Activated T-cell treated with anti-CD3 and anti-CD28 coated beads, Interleukin-2, amount 50 U/mL, for 4 hours (primary cell): ENCODE results near the gene CDC40. TPM values are rescaled to one million over a fixed set of nuclear protein-coding genes. Genes with fewer than 3 reads are reported as not detected.

Experiments
- ATAC-seq, 2 donors: fragments of 200-7000 bp; cut with Tn5 transposase; one replicate each; pipeline ENCODE4 v1.10.0; 2021
- DNase-seq: peaks from one replicate; pipeline ENCODE4 v3.0.0-alpha.2; 2020
- H3K27me3 Mint-ChIP-seq: one replicate; pipeline ENCODE4 v1.8.0; 2021; ENCODE audit warnings: low read depth, mixed read lengths
- H3K36me3 Mint-ChIP-seq: one replicate; pipeline ENCODE4 v1.8.0; 2022; ENCODE audit warnings: mixed read lengths; ENCODE audit not compliant: insufficient read depth
- H3K4me1 Mint-ChIP-seq: one replicate; pipeline ENCODE4 v1.8.0; 2021; ENCODE audit warnings: low read depth, mixed read lengths
- H3K4me3 Mint-ChIP-seq: one replicate; pipeline ENCODE4 v1.8.0; 2021; ENCODE audit warnings: mild to moderate bottlenecking, moderate library complexity, mixed read lengths
- H3K9me3 Mint-ChIP-seq: one replicate; pipeline ENCODE4 v1.8.0; 2021; ENCODE audit warnings: mixed read lengths
- total RNA-seq, 3 donors: library from RNA; stranded (reverse); gene quantifications; one replicate each; pipeline ENCODE4 v1.2.1, GENCODE V29; 2021

Gene CDC40
- total RNA-seq, result 10 to 100 TPM; 24.8 to 27.9 (median 26.3) TPM

DNA sequence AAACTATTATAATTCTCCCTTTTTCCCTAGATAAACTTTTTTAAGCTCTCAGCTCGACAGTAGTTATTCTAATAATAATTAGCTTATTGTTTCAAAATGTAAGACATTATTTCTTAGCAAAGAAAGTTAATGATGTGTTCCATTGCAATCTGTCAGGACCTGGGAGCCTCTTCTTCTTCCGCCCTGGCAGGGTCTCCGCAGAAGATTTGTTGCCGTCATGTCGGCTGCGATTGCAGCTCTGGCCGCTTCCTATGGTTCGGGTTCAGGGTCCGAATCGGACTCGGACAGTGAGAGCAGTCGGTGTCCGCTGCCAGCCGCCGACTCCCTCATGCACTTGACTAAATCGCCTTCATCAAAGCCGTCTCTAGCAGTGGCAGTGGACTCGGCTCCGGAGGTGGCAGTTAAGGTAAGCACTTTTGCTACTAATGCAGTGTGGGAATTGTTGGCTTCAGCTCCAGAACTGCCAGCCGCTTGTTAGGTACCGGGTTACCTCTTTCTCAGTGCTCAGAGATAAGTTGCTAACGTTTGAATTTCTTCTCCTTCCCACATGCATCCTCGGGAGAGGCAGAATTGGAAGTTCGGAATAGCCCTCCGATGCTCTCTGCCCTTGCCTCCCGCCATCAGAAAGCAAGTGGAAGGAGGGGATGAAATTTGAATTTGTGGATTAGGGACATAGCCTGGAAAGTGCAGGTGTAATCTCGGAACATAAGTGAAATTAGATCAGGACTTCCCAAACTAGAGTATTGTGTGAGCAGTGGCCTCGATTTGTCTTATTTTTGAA lies at the start of gene CDC40:
Gene CDC40, plus strand, starts transcription at position 200 of the 781 bp plus-strand sequence. Its CDS starts 18 bp downstream, at position 218.
- Mint-ChIP-seq H3K27me3 (peaks cover 5% of the 10 kb centered on the region), H3K4me1 (peaks cover 7% of the 10 kb centered on the region), H3K4me3 (no peak within 1 kb of the TSS), H3K36me3 (peaks cover 3% of the 10 kb centered on the region), H3K9me3 (no peaks in the 10 kb centered on the region)
- peak; percentile 38 for DNase-seq
- peak; percentile 44 to 51 for ATAC-seq

DNA sequence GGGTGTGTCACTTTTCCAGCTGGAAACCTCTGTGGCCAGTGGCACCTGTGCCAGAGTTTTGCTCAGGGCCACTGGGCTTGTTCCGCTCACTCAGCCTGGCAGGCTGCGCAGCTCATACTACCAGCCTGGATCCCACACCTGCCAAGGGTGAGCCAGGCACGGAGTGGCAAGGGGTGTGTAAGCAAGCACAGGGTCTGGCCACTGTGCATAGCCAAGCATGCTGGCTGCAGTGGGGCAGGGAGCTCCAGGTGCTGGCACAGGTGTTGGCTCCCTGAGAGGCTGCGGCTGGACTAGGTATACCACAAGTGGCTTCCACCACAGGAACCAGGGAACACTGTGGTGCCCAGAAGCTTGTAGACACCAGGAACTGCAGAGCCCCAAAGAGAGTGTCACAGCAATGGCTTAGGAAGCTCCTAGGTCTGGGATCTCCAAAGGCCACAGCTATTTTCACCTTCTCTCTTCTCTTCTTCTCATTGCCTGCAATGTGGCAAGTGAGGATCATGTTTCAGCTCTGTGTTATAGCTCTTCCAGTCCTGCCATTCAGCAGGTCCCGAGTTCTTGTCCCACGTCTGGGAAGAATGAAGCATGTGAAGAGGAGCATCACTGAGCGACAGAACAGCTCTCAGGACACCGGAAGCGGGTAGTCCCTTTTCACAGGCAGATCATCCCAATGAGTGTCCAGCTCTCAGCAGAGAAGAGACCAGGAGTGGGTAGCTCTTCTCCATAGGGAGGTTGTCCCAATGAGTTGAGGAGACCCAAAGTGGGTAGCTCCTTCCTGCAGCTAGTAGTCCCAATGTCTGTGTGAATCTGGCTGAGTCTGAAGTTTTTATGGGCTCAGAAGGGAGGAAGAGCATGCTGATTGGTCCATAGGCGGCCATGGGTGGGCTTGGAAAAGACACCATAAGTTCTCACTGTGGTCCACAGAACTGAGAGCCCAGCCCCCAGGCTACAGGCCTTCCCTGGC lies 42.0 kb upstream of the CDC40 start:
- Mint-ChIP-seq H3K9me3 (no peaks in the 10 kb centered on the region), H3K4me1 (no peaks in the 10 kb centered on the region), H3K4me3 (no peak overlapping the region), H3K27me3 (peaks cover 31% of the 10 kb centered on the region), H3K36me3 (no peaks in the 10 kb centered on the region)
- DNase-seq (no peak), ATAC-seq (no peak)

DNA sequence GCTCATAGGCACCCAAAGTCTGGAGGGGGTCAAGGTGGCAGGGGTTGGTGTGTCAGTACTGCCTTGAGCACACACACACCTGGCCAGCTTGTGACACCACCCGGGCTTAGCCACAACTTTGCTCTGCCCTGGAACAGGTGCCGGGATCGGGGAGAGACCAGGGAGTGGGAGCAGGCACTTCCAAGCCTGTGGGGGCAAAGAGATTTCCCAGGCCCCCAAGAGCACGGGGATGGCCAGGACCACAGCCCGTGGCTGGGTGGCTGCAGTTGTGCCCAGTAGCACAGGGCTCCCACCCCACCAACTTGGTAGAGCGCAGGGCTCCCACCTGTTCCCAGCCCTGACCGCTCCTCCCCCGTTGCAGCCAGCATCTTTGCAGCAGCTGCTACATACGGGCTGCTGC lies 41.2 kb upstream of the CDC40 start:
- Mint-ChIP-seq H3K36me3 (no peaks in the 10 kb centered on the region), H3K27me3 (peaks cover 31% of the 10 kb centered on the region), H3K4me3 (no peak overlapping the region), H3K9me3 (no peaks in the 10 kb centered on the region), H3K4me1 (no peaks in the 10 kb centered on the region)
- no peak for ATAC-seq
- no peak for DNase-seq

DNA sequence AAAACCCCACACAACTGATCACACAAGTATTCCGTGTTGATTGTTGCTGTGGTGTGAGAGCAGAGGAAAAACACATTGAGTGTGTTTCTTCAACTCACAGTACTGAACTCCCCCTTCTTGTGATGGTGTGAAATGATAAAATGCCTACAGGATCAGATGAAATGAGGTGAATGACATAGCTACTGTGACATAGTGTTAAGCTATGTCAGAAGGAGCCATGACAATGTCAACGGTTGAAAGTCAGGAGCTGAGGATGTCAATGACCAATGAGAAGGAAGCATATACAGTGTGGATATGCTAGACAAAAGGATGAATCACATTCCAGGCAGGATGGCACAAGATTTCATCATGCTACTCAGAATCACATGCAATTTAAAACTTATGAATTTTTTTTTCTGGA lies 39.6 kb upstream of the CDC40 start:
- Mint-ChIP-seq H3K4me3 (no peak overlapping the region), H3K9me3 (no peaks in the 10 kb centered on the region), H3K36me3 (no peaks in the 10 kb centered on the region), H3K4me1 (no peaks in the 10 kb centered on the region), H3K27me3 (peaks cover 38% of the 10 kb centered on the region)
- DNase-seq, result no peak
- no peak for ATAC-seq

DNA sequence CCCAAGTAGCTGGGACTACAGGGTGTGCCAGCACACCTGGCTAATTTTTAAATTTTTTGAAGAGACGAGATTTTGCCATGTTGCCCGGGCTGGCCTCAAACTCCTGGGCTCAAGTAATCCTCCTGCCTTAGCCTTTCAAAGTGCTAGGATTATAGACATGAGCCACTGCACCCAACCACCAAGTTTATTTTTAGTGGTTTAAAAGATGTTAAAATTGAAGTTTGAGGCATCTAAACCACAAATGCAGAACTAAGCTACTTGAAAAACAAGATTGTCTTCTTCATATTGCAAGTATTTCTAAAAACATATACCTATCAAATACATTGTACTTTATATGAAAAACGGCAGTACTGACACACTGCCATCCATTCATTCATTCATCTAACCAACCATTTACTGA lies 32.4 kb upstream of the CDC40 start:
- DNase-seq (no peak), ATAC-seq (no peak)
- Mint-ChIP-seq H3K4me3 (no peak overlapping the region), H3K27me3 (peaks cover 26% of the 10 kb centered on the region), H3K4me1 (peaks cover 3% of the 10 kb centered on the region), H3K9me3 (no peaks in the 10 kb centered on the region), H3K36me3 (no peaks in the 10 kb centered on the region)

DNA sequence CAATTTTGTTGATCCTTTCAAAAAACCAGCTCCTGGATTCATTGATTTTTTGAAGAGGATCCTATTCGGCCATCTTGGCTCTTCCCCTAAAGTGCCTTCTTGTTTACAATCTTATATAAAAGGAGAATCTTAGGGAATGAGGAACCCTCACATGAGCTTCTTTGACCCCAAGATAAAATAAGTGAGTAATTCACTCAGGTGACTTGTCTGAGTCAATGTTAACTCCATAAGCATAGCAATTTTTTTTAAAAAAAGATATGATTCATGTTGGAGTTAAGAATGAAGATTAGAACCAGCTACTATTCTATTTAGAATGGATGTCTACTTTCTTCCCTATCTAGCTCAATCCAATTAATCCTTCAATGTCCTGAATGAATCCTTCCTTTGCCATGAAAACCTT lies 21.7 kb upstream of the CDC40 start:
- Mint-ChIP-seq H3K9me3 (no peaks in the 10 kb centered on the region), H3K27me3 (peaks cover 28% of the 10 kb centered on the region), H3K4me3 (no peak overlapping the region), H3K36me3 (no peaks in the 10 kb centered on the region), H3K4me1 (no peaks in the 10 kb centered on the region)
- ATAC-seq (no peak), DNase-seq (no peak)

DNA sequence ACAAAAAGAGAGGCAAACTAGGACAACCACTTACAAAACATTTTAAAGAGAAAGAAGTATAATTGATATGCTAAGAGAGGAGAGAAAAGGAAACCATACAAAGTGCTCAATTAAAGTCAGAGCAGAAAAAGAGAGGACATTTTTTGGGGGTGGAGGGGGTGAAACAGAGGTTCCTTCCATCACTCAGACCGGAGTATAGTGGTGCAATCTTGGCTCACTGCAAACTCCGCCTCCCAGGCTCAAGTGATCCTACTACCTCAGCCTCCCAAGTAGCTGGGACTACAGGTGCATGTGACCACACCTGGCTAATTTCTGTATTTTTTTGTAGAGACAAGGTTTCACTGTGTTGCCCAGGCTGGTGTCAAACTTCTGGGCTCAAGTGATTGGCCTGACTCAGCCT lies 10.1 kb upstream of the CDC40 start:
- Mint-ChIP-seq H3K4me1 (no peaks in the 10 kb centered on the region), H3K9me3 (no peaks in the 10 kb centered on the region), H3K4me3 (no peak overlapping the region), H3K27me3 (peaks cover 16% of the 10 kb centered on the region), H3K36me3 (no peaks in the 10 kb centered on the region)
- DNase-seq (no peak), ATAC-seq (no peak)

DNA sequence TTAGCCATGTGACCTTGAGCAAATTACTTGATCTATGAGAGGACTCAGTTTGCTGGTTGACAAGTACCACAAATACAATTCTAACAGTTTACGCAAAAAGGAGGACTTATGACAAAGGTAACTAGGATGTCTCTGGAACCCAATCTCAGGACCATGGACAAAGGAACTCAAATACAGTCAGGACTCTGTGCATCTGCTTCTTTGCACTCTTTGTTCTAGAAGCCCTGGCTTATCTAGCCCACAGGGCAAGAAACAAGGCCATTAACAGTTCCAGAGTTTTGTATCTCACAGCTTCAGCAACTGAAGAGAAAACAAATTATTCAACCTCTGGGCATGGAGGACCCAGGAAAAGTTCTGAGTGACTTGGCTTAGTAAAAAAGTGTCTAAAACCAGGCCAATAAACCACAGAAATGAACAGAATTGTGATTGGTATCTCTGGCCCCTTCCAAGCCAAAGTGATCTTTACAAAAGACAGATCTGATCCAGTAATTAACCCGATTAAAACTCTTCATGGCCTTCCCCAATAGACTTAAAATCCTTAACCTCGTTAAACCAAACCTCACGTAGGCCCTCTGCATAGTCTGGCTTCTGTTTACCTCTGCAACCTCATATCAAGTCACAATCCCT lies 6.6 kb upstream of the CDC40 start:
- no peaks in the 10 kb centered on the region for H3K36me3 Mint-ChIP-seq
- no peak overlapping the region for H3K4me3 Mint-ChIP-seq
- DNase-seq, result no peak
- ATAC-seq, result no peak
- H3K27me3 Mint-ChIP-seq, result peaks cover 22% of the 10 kb centered on the region
- H3K9me3 Mint-ChIP-seq, result no peaks in the 10 kb centered on the region
- H3K4me1 Mint-ChIP-seq, result peaks cover 4% of the 10 kb centered on the region

DNA sequence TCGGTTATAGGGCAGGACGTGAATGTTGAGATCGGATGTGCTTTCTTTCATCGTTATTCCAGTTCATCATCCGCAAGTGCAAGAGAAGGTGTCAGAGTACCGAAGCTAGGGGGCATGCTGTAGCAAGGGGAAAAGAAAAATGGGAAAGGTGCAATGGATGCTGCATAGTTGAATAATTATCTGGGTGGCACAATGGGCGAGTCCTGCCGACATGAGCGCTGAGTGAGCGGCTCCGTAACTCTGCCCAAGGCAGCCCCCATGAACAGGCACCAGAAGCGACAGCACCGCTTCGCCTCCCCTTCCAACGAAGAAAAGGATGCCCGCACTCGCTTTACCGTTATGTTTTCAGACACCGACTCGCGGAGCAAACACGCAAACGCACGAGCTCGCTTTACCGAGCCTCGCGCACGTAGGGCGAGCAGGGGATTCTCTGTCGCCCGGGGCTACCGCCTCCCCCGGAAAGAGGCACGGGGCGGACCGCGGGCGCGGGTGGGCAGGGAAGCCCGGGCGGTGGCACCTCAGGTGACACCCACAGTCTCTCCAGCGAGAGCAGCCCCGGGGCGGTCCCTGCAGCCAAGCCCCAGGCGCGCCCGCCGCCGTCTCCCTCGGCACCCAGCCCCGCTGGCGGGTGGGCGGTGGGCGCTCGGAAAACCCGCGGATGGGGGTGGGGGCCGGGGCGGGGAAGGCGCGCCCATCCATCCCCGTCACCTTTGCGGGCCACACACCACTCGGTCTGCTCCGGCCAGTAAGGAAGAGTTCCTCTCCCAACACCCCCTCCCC lies 1.4 kb upstream of the CDC40 start:
- Mint-ChIP-seq H3K4me1 (peaks cover 5% of the 10 kb centered on the region), H3K27me3 (peaks cover 19% of the 10 kb centered on the region), H3K9me3 (no peaks in the 10 kb centered on the region), H3K4me3 (peak overlapping the region; percentile 88), H3K36me3 (no peaks in the 10 kb centered on the region)
- ATAC-seq (peak; percentile 62 to 65), DNase-seq (peak; percentile 50)

DNA sequence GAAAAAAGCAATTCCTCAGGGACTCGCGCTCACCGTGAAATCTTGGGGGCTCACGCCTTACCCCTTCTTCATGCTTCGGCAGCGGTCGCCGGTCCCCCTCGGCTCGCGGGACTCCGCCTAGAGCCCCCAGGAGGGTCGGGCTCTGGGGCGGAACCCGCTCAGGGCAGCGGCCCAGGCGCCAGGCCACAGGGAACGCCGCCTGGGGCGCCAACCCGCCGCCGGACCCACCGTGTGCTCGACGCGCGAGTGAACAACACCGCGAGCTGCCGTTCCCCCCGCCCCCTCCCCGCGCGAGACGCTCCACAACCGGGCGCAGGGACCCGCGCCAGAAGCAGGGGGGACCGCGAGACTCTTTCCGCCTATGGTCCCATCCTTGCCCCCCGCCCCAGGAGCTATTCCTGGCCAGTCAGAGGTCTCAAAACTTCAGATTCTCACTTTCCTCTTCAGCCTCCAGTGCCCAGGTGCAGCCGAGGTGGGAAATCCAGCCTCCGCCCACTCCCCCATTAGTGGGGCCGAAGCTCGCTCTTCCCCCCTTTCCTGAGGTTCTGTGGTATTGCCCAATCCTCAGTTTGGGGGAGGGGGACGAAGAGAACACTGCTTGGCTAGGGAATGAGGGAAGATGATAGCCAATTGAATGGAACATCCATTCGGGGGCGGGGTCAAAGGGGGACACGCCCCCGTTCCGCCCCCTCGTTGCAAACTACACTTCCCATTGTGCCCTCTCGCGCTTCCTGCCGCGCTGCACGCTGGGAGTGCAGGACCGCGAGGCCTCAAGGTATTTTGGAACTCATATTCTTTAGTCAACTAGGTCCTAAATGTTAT lies 610 bp upstream of the CDC40 start, which contains the start of gene WASF1:
Gene WASF1, minus strand, starts transcription at position 265 of the 822 bp plus-strand sequence. CDS start 52,069 bp downstream, outside the sequence.
- Mint-ChIP-seq H3K9me3 (no peaks in the 10 kb centered on the region), H3K27me3 (peaks cover 13% of the 10 kb centered on the region), H3K36me3 (peaks cover 3% of the 10 kb centered on the region), H3K4me1 (peaks cover 5% of the 10 kb centered on the region), H3K4me3 (peak within 1 kb of the TSS; percentile 88)
- peak; percentile 85 for DNase-seq
- ATAC-seq, result peak; percentile 88 to 89

DNA sequence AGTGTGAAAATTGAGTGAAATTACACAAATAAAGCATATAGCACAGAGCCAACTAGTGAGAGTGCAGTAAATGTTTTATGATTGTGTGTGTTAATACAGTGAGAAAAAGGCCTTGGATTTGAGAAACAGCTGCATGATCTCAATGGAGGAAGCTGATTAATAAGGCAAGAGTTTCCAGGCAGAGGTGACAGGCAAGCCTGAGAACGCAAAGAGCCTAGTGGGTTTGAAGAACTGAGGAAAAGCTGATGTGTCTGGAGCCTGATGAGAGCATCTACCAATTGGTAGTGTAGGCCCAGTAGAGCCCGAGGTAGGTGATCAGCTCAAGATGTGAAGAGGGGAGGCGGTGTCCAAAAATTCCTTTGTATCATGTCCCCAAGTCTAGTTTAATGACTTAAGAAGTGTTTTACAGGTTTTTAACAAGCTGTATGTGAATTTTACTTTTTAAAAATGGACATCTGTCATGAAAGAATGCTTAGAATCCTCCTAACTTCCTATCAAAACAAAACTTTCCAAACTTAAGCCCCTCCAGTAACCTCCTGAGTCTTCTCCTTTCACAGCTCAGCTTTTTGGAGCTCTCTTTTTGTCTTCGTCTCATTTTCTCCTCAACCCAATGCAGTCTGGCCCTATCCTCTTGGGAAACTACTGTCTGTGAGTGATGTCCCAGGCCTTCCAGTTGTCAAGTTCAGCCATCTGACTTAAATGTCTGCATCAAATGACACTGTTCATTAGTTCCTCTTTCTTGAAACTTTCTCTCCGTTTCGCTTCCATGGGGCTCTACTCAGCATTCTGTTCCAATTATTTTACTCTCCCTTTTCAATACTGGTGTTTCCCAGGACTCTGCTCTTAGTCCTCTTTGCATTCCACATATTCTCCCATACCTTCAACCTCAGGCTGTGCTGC lies 1.2 kb downstream of the CDC40 start:
- DNase-seq (no peak), ATAC-seq (no peak)
- H3K27me3 Mint-ChIP-seq, result peaks cover 2% of the 10 kb centered on the region
- H3K4me3 Mint-ChIP-seq, result no peak overlapping the region
- peaks cover 8% of the 10 kb centered on the region for H3K36me3 Mint-ChIP-seq
- peaks cover 14% of the 10 kb centered on the region for H3K4me1 Mint-ChIP-seq
- H3K9me3 Mint-ChIP-seq, result no peaks in the 10 kb centered on the region

DNA sequence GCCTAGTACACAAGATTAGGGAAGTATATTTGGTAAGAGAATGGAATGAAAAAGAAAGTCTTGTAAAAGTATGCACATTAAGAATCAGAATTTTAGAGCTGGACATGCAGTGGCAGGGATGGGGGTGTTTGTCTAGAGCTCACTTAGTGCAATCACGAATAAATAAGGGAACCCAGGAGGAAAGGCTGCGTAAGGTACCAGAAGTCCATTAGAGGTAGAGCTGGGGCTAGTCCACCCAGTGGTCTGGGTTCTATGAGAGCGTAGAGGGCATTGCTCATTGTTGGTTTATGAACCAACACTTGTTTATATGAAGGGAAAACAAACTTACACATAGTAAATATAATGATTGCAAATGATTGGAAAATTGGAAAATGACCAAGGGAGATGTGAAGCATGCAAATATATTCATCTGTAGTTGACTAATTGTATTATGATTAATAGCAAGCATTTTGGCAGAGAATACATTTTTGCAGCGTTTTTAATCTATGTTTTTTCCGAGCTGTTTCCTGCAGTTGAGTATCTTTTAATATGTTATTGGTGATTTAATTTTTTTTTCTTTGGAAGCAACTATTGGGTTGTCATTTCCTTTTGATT lies 3.2 kb downstream of the CDC40 start:
- ATAC-seq, result no peak
- no peaks in the 10 kb centered on the region for H3K27me3 Mint-ChIP-seq
- H3K4me1 Mint-ChIP-seq, result peaks cover 24% of the 10 kb centered on the region

More for the DNA sequence above, 3.2 kb downstream of the CDC40 start:
- Mint-ChIP-seq H3K4me3 (no peak overlapping the region), H3K36me3 (peaks cover 8% of the 10 kb centered on the region), H3K9me3 (no peaks in the 10 kb centered on the region)
- DNase-seq, result no peak
